ENCODE data around the gene ARSD.
"Not testable (repeated sequence)": the region's sequence is repeated elsewhere in the genome, so short reads cannot be mapped to it uniquely, and the experiment has no call there.

Gene ARSD

DNA sequence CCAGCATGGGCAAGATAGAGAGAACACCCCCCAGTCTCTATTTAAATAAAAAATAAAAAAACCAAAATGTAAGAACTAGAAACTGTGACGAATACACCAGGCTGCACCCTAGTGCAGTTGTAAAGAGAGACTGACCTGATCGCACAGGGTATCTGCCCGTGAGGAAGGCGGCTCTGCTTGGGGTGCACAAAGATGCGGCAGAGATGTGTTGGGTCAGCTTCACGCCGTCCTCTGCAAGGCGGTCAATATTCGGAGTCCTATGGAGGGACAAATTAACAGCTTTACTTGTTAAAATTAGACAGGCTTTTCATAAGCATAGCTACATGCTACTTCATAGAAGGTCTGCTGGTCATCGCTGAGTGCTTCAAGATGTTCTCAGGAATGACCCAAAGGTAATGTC, 26.1 kb upstream of the ARSD start:
- TF ChIP-seq, protein P1, sequence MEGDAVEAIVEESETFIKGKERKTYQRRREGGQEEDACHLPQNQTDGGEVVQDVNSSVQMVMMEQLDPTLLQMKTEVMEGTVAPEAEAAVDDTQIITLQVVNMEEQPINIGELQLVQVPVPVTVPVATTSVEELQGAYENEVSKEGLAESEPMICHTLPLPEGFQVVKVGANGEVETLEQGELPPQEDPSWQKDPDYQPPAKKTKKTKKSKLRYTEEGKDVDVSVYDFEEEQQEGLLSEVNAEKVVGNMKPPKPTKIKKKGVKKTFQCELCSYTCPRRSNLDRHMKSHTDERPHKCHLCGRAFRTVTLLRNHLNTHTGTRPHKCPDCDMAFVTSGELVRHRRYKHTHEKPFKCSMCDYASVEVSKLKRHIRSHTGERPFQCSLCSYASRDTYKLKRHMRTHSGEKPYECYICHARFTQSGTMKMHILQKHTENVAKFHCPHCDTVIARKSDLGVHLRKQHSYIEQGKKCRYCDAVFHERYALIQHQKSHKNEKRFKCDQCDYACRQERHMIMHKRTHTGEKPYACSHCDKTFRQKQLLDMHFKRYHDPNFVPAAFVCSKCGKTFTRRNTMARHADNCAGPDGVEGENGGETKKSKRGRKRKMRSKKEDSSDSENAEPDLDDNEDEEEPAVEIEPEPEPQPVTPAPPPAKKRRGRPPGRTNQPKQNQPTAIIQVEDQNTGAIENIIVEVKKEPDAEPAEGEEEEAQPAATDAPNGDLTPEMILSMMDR (IDR thresholded peaks at IDR 0.05; ENCODE audit: extremely low read depth, missing control alignments), result no peak
- no peak for DNase-seq (ENCODE audit: low spot score)

DNA sequence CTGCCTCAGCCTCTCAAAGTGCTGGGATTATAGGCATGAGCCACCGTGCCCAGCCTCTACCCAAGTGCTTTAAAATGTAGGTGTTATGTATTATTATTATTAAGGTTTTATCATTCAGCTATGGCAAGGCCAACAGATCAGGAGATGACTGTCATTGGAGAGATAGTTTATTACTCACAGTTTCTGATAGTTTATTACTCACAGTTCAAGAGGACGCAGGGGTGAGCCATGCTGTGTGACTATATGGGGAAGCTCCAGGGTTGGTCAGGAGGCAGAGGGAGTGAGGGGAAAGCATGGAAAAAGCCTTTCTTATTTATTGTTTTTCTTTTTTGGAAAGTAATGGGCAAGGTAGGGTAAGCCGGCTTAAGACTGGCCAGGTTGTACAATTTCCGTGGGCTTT, 25.4 kb upstream of the ARSD start:
- TF ChIP-seq, protein P1 (IDR thresholded peaks at IDR 0.05; ENCODE audit: extremely low read depth, missing control alignments), result no peak
- no peak for DNase-seq (ENCODE audit: low spot score)

DNA sequence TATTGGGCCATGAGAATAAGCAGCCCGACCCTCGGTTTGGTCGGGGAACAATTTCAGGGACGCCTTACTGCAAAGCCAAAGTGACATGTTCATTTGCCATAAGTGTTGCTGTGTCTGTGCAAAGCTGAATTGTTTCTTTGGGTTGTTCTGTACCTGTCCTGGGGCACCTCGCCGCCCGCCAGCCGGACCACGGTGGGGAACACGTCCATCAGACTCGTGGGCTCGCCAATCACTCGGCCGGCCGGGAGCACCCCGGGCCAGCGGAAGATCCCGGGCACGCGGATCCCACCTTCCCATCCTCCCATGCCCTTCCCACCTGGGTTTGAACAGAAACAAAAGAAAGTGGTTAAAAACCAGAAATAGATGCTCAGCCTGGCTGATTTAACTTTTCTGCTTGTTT, 8.8 kb upstream of the ARSD start:
- DNase-seq (ENCODE audit: low spot score), result not testable (repeated sequence)

DNA sequence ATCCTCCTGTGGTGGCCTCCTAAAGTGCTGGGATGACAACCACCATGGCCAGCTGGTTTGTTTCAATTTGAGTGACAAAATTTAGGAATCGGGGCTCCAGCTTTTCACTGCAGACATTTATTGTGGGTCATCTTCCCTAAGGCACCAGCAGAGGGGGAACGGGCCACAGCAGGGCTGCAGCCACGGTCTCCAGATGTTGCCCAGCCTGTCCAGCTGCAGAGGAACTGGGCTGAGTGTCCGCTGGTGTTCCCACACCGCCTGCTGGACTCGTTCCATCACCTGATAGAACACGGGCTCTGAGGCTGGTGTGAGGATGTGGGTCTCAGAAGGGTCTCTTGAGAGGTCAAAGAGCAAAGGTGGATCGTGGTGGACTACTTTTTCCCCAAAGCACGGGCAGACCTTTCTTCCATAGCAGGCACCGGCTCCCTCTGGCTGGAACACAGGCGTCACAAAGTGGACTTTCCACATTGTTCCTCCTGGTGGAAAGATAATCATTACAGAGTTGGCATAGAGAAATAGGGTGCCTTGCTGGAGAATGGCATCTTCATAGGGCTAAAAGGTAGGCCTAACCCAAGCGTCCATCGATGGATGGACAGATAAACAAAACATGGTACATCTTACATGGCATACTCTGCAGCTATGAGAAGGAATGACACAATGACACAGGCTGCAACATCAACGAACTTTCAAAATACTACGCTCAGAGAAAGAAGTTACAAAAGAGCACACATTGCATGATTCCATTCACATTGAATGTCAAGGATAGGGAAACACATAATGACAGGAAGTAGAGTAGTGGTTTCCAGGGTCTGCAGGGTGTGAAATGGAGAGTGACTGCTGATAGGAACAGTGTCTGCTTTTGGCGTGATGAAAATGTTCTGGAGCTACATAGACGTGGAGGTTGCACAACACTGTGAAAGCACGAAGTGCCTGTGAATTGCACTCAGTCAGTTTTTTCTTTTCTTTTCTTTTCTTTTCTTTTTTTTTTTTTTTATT, 5.9 kb upstream of the ARSD start:
- DNase-seq (ENCODE audit: low spot score), result no peak

DNA sequence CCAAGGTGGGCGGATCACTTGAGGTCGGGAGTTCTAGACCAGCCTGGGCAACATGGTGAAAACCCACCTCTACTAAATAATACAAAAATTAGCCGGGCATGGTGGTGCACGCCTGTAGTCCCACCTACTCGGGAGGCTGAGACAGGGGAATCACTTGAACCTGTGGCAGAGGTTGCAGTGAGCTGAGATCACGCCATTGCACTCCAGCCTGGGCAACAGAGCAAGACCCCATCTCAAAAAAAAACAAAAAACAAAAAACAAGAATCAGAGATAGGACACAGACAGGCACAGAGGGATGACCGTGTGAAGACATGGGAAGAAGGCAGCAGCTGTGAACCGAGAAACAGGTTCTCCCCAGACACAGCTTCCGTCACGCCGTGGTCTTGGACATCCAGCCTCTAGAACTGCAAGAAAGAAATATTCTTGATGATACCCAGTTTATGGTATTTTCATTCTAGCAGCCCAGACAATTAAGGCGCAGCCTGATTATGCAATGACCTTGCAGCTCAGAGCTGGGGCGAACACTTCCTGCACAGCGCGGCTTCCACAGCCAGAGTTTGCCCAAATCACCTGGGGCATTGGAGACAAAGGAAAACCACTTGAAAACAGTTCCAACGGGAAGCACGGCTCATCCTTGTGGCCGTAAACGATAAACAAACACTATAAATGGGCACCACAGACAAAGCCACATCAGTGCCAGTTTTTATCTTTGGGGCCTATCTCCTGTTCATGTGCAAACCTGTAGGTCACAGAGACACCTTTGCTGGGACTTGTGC, 4.2 kb upstream of the ARSD start:
- TF ChIP-seq, protein P1 (IDR thresholded peaks at IDR 0.05; ENCODE audit: extremely low read depth, missing control alignments), result no peak
- DNase-seq (ENCODE audit: low spot score), result no peak

More for the DNA sequence above, 5.9 kb upstream of the ARSD start:
- TF ChIP-seq, protein P1 (IDR thresholded peaks at IDR 0.05; ENCODE audit: extremely low read depth, missing control alignments), result no peak

DNA sequence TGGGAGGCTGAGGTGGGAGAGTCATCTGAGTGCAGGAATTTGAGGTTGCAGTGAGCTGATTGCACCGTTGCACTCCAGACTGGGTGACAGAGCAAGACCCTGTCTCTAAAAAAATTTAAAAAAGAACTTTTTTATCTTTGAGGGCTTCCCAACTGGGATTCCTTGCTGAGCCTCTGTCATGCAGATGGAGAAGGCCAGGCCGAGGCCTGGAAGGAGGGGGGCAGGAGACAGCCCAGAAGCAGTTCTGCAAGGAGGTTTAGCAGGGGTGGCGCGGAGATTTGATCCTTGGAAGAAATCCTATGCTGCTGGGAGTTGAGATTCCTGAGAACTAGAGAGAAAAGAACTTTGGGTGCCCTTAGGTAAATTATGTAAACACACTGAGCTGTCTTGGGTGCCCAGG, 2.5 kb upstream of the ARSD start:
- TF ChIP-seq, protein P1 (IDR thresholded peaks at IDR 0.05; ENCODE audit: extremely low read depth, missing control alignments), result no peak
- DNase-seq (ENCODE audit: low spot score), result no peak

DNA sequence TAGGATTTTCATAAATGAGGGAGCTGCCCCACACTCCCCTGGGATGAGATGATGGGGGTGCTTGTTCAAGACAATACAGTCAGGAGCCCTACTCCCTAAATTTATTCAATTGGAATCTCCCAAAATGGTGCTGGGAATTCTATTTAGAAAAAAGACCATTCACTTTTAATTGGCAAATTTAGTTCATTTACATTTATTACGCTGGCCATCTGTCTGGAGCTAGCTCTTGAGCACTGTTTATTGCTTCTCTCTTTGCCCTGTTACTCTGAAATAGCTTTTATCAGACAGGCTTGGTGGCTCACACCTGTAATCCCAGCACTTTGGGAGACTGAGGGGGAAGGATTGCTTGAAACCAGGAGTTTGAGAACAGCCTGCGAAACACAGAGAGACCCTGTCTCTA, 2.0 kb upstream of the ARSD start:
- TF ChIP-seq, protein P1 (IDR thresholded peaks at IDR 0.05; ENCODE audit: extremely low read depth, missing control alignments), result no peak
- no peak for DNase-seq (ENCODE audit: low spot score)

All from GM20000 (cell line).